ENCODE data around the gene CRTC1. TPM values are rescaled to one million over a fixed set of nuclear protein-coding genes. Genes with fewer than 3 reads are reported as not detected.
A peak's percentile ranks its signal among the peaks of the same experiment; 100 is the strongest.

The CRTC1 gene
- total and polyA plus RNA-seq, 9 of the 15 experiments (the other 6 are each of a cell fraction or from before 2014, with no cell fraction given): 0.25 to 3.8 (median 1.2) TPM; not detected in 2

DNA sequence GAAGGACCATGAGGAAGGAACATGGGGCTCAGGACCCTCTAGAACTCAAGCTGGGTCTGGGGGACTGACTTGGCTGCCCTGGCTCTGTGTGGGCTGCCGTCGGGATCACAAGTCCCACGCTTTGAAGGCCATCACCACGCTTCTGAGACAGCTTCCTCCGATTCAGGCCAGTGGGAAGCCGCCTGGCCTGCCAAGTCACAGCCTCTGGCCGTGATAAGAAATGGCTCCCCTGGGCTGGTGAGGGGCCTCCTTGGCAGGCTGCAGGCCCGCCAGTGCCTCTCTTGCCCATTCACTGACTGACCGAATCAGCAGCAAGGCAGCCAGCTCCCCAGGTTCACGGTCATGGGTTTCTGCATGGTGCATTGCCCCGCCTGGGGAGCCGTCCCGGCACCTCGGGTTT is 58.8 kb downstream of the CRTC1 start:
- ChIA-PET CTCF (ENCODE audit: low intra/inter-chr PET ratio) (no interaction called here), POLR2A (interaction anchor here (0.6 to 2.0 kb wide), 5 partner anchors 9 to 22 kb away, joined by 3 to 9 read pairs (median 3); no protein-coding TSS in a partner anchor)
- DNase-seq (ENCODE audit: extremely low read depth in 1 of 4, low spot score in 3 of 4) (no peak), FAIRE-seq (no peak), ATAC-seq (no peak)
- no TSS peak for BruUV-seq (replicated peaks)
- no peaks in the 10 kb centered on the region for H3K9me3 ChIP-seq (replicated peaks; ENCODE audit: control insufficient read depth, insufficient read depth, low read depth, low read length)
- no peaks in the 10 kb centered on the region for H3K79me2 ChIP-seq (ENCODE audit: control insufficient read depth, insufficient read depth, low read length)
- in situ Hi-C loops (cut with MboI): no loop called here
- no peak overlapping the region for H3K27ac ChIP-seq (ENCODE audit: extremely low read depth, low read depth, low read length)
- H3K36me3 ChIP-seq (ENCODE audit: control insufficient read depth, insufficient read depth, low read length): no peaks in the 10 kb centered on the region
- 66% methylated on average over 7 of the region's 14 CpGs for WGBS (ENCODE audit: insufficient coverage, low coverage, missing lambda C conversion rate)
- H2AFZ ChIP-seq (ENCODE audit: low read depth, low read length): no peak overlapping the region
- peak overlapping the region in 1 of 2 experiments; percentile 22; a peak in 2 of 4 replicates for H3K9ac ChIP-seq (ENCODE audit: insufficient read depth in 1 of 2, low read depth in 2 of 2, low read length in 2 of 2)
- H3K4me1 ChIP-seq (replicated peaks in 1 of 2; ENCODE audit: control insufficient read depth in 2 of 2, insufficient read depth in 2 of 2, low read length in 2 of 2): peaks cover 24 to 86% of the 10 kb centered on the region in 2 experiments
- H3K4me3 ChIP-seq: no peak overlapping the region
- no peaks in the 10 kb centered on the region for H3K27me3 ChIP-seq (ENCODE audit: control insufficient read depth in 2 of 2, insufficient read depth in 2 of 2, low read length in 2 of 2)
- no peak overlapping the region for H3K4me2 ChIP-seq (ENCODE audit: insufficient read depth, low read length)
- intact Hi-C loops (cut with micrococcal nuclease): no loop called here
- peaks cover 3% of the 10 kb centered on the region for H3K9me1 ChIP-seq (ENCODE audit: control insufficient read depth, insufficient read depth, low read length)
- no peak for TF ChIP-seq EZH2 (IDR thresholded peaks at IDR 0.05; ENCODE audit: borderline replicate concordance, low read depth, low read length)
- TF ChIP-seq, protein P1, sequence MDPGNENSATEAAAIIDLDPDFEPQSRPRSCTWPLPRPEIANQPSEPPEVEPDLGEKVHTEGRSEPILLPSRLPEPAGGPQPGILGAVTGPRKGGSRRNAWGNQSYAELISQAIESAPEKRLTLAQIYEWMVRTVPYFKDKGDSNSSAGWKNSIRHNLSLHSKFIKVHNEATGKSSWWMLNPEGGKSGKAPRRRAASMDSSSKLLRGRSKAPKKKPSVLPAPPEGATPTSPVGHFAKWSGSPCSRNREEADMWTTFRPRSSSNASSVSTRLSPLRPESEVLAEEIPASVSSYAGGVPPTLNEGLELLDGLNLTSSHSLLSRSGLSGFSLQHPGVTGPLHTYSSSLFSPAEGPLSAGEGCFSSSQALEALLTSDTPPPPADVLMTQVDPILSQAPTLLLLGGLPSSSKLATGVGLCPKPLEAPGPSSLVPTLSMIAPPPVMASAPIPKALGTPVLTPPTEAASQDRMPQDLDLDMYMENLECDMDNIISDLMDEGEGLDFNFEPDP (CRISPR knock-in tag; IDR thresholded peaks at IDR 0.05): no peak
- TF ChIP-seq CBX5 (IDR thresholded peaks at IDR 0.05; ENCODE audit: borderline replicate concordance, low read depth): no peak
- TF ChIP-seq SNRNP70 (optimal IDR thresholded peaks at IDR 0.05; ENCODE audit: low read depth, low read length): no peak
- TF ChIP-seq KDM5B (IDR thresholded peaks at IDR 0.05; ENCODE audit: insufficient replicate concordance, low read depth, low read length): no peak
- TF ChIP-seq HLTF (IDR thresholded peaks at IDR 0.05): no peak
- peaks cover 68% of the 10 kb centered on the region for H4K20me1 ChIP-seq (replicated peaks; ENCODE audit: control insufficient read depth, insufficient read depth, low read length)

Data from K562 (cell line).